IPS-18c (cell line): ENCODE data around the gene TPPP.

ENCODE experiments used
- H3K4me3 ChIP-seq: 2 replicates; pipeline ENCODE4 v1.7.0; 2013; ENCODE audit warnings: low read depth, mild to moderate bottlenecking, low read length, moderate library complexity; ENCODE audit not compliant: insufficient read depth
- H3K9me3 ChIP-seq: one replicate; pipeline ENCODE4 v1.6.1; 2013; ENCODE audit warnings: mild to moderate bottlenecking, low read length, moderate library complexity; ENCODE audit not compliant: control insufficient read depth, insufficient read depth

Gene TPPP

GRCh38 chr5:660491-661030, 32.6 kb downstream of the TPPP start:
- peaks cover 8% of the 10 kb centered on the region for H3K9me3 ChIP-seq
- no peak overlapping the region for H3K4me3 ChIP-seq

GRCh38 chr5:659496-660263, 33.5 kb downstream of the TPPP start:
- Histone ChIP-seq H3K9me3 (peaks cover 8% of the 10 kb centered on the region), H3K4me3 (no peak overlapping the region)

GRCh38 chr5:658103-658502, 35.0 kb downstream of the TPPP start:
- Histone ChIP-seq H3K9me3 (peaks cover 7% of the 10 kb centered on the region), H3K4me3 (no peak overlapping the region)

- peaks cover 6% of the 10 kb centered on the region for H3K9me3 ChIP-seq
- no peak overlapping the region for H3K4me3 ChIP-seq
Measured at GRCh38 chr5:657570-657969, 35.6 kb downstream of the TPPP start.

- peaks cover 5% of the 10 kb centered on the region for H3K9me3 ChIP-seq
Measured at GRCh38 chr5:655406-655805, 37.7 kb downstream of the TPPP start.

GRCh38 chr5:654071-654778, 38.9 kb downstream of the TPPP start:
- no peak overlapping the region for H3K4me3 ChIP-seq

More at GRCh38 chr5:655406-655805, 37.7 kb downstream of the TPPP start:
- no peak overlapping the region for H3K4me3 ChIP-seq

GRCh38 chr5:652773-653350, 40.3 kb downstream of the TPPP start:
- H3K4me3 ChIP-seq: no peak overlapping the region

More at GRCh38 chr5:654071-654778, 38.9 kb downstream of the TPPP start:
- peaks cover 8% of the 10 kb centered on the region for H3K9me3 ChIP-seq

GRCh38 chr5:652023-652515, 41.1 kb downstream of the TPPP start:
- no peak overlapping the region for H3K4me3 ChIP-seq
- peaks cover 10% of the 10 kb centered on the region for H3K9me3 ChIP-seq

More at GRCh38 chr5:652773-653350, 40.3 kb downstream of the TPPP start:
- H3K9me3 ChIP-seq: peaks cover 10% of the 10 kb centered on the region

GRCh38 chr5:651296-652022, 41.7 kb downstream of the TPPP start:
- Histone ChIP-seq H3K4me3 (no peak overlapping the region), H3K9me3 (peaks cover 10% of the 10 kb centered on the region)

GRCh38 chr5:647727-648126, 45.4 kb downstream of the TPPP start:
- Histone ChIP-seq H3K9me3 (peaks cover 10% of the 10 kb centered on the region), H3K4me3 (no peak overlapping the region; the same call in 1 of the 2 replicates)

GRCh38 chr5:647311-647710, 45.8 kb downstream of the TPPP start:
- Histone ChIP-seq H3K4me3 (no peak overlapping the region), H3K9me3 (peaks cover 10% of the 10 kb centered on the region)

GRCh38 chr5:646396-647201, 46.6 kb downstream of the TPPP start:
- Histone ChIP-seq H3K9me3 (peaks cover 10% of the 10 kb centered on the region), H3K4me3 (no peak overlapping the region)

GRCh38 chr5:645421-645820, 47.7 kb downstream of the TPPP start:
- H3K9me3 ChIP-seq: peaks cover 10% of the 10 kb centered on the region
- H3K4me3 ChIP-seq: no peak overlapping the region

GRCh38 chr5:644971-645370, 48.2 kb downstream of the TPPP start:
- Histone ChIP-seq H3K9me3 (peaks cover 9% of the 10 kb centered on the region), H3K4me3 (no peak overlapping the region)

GRCh38 chr5:644509-644908, 48.6 kb downstream of the TPPP start:
- no peak overlapping the region for H3K4me3 ChIP-seq

GRCh38 chr5:643811-644271, 49.3 kb downstream of the TPPP start:
- peaks cover 3% of the 10 kb centered on the region for H3K9me3 ChIP-seq
- no peak overlapping the region for H3K4me3 ChIP-seq

More at GRCh38 chr5:644509-644908, 48.6 kb downstream of the TPPP start:
- H3K9me3 ChIP-seq: peaks cover 5% of the 10 kb centered on the region
